NCI-H146 treated with DMSO at 0.1 percent for 48 hours (cell line): ENCODE results near the gene SHOX.
"Not testable (repeated sequence)": the region's sequence is repeated elsewhere in the genome, so short reads cannot be mapped to it uniquely, and the experiment has no call there.

Experiments
- DNase-seq: peaks from one replicate; lab custom pipeline; 2025; ENCODE audit not compliant: unreplicated experiment; lab: John Stamatoyannopoulos, UW

The SHOX gene

DNA sequence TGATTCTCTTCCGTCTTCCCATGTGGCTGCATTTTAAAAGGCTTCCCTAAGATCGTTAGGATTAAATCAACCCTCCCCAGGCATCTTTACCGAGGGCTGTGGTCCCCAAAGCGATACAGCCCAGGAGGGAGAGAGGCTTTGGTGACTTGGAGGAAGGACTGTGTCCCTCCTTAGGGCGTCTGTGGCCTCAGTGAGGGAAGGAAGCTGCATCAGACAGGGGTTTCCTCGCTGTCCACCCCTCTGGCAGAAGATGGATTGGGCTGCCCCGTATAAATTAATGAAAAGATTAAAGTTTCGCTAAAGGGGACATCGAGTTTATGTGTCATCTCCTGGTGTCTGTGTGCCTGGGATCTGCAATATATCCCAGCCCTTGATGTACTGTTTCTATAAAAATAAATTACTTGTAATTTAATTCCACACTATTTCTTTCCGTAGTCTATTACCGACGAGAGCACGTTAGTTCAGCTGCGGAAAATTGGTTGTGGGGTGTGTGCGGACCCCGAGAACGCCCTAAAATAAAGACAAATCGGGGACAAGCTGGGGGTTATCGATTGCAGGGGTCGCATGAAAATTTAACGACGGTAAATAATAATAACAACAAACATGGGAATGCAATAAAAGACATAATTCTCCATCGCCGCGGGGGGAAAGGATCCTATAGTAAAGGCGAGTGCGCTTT is 6.5 kb downstream of the SHOX start:
- DNase-seq: no peak

- no peak for DNase-seq
Measured at GRCh38 chrX:637660-638481, 7.3 kb downstream of the SHOX start.

GRCh38 chrX:638482-639131 is 8.0 kb downstream of the SHOX start:
- DNase-seq: no peak

- no peak for DNase-seq
Measured at GRCh38 chrX:639151-639550, 8.6 kb downstream of the SHOX start.

GRCh38 chrX:640641-641040 is 10.1 kb downstream of the SHOX start:
- no peak for DNase-seq

- no peak for DNase-seq
Measured at GRCh38 chrX:641671-642435, 11.3 kb downstream of the SHOX start.

- no peak for DNase-seq
Measured at GRCh38 chrX:642436-643240, 12.0 kb downstream of the SHOX start.

DNA sequence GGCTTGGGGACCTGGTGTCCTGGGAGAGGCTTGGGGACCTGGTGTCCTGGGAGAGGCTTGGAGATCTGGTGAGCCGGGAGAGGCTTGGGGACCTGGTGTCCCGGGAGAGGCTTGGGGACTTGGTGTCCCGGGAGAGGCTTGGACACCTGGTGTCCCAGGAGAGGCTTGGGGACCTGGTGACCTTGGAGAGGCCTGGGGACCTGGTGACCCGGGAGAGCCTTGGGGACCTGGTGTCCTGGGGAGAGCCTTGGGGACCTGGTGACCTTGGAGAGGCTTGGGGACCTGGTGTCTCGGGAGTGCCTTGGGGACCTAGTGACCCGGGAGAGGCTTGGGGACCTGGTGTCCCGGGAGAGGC is 12.6 kb downstream of the SHOX start:
- DNase-seq: no peak

DNA sequence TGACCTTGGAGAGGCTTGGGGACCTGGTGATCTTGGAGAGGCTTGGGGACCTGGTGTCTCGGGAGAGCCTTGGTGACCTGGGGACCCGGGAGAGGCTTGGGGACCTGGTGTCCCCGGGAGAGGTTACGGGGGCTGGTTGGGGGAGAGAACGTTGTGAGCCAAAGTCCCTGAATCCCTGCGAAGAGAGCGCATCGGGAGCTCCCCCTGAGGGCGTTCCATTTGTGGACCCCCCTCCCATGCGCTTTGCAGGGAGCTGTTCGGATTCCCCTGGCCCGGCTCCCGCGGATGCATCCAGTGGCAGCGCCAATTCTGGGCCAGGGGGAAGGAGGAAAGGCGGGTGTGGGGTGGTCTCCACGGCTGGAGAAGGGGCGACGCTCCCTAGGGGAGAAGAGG is 13.3 kb downstream of the SHOX start:
- DNase-seq: no peak

DNA sequence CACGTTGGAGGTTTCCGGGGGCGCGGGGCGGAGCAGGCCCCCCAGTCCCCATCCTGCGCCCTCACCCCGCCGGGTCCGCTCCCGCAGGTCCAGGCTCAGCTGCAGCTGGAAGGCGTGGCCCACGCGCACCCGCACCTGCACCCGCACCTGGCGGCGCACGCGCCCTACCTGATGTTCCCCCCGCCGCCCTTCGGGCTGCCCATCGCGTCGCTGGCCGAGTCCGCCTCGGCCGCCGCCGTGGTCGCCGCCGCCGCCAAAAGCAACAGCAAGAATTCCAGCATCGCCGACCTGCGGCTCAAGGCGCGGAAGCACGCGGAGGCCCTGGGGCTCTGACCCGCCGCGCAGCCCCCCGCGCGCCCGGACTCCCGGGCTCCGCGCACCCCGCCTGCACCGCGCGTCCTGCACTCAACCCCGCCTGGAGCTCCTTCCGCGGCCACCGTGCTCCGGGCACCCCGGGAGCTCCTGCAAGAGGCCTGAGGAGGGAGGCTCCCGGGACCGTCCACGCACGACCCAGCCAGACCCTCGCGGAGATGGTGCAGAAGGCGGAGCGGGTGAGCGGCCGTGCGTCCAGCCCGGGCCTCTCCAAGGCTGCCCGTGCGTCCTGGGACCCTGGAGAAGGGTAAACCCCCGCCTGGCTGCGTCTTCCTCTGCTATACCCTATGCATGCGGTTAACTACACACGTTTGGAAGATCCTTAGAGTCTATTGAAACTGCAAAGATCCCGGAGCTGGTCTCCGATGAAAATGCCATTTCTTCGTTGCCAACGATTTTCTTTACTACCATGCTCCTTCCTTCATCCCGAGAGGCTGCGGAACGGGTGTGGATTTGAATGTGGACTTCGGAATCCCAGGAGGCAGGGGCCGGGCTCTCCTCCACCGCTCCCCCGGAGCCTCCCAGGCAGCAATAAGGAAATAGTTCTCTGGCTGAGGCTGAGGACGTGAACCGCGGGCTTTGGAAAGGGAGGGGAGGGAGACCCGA is 14.0 kb downstream of the SHOX start:
- no peak for DNase-seq

- no peak for DNase-seq
Measured at GRCh38 chrX:646228-646495, 15.6 kb downstream of the SHOX start.

- DNase-seq: no peak
Measured at GRCh38 chrX:646796-647195, 16.2 kb downstream of the SHOX start.

GRCh38 chrX:649166-649565 is 18.6 kb downstream of the SHOX start:
- DNase-seq: no peak

DNA sequence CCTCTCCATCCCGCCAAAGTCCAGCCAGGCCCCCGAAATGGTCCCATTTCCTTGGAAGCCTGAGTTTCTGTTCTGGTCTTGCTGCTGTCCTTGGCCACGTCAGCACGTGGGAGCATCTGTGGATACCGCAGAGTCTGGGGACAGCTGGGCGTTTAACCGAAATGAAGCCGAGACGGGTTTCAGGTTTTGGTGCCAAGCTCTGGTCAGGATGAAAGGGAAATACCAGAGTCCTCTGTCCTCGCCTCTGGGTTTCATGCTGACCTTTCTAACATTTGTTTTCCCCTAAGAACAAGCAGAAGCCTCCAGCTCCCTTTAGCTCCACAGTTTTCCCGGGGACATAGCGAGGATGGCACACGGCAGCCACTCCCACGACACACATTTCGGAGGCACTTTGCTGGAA is 19.7 kb downstream of the SHOX start:
- no peak for DNase-seq

- no peak for DNase-seq
Measured at GRCh38 chrX:650811-651210, 20.2 kb downstream of the SHOX start.

DNA sequence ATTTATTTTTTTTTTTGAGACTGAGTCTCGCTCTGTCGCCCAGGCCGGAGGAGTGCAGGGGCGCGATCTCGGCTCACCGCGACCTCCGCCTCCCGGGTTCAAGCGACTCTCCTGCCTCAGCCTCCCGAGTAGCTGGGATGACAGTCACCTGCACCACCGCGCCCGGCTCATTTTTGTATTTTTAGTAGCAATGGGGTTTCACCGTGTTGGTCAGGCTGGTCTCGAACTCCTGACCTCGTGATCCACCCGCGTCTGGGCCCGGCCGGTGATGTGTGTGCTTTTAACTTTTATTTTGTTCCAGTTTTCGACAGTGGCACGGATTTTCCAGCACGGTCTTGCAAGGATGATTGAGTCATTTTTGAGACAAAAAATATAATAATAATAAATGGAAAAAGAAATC is 21.3 kb downstream of the SHOX start:
- not testable (repeated sequence) for DNase-seq

DNA sequence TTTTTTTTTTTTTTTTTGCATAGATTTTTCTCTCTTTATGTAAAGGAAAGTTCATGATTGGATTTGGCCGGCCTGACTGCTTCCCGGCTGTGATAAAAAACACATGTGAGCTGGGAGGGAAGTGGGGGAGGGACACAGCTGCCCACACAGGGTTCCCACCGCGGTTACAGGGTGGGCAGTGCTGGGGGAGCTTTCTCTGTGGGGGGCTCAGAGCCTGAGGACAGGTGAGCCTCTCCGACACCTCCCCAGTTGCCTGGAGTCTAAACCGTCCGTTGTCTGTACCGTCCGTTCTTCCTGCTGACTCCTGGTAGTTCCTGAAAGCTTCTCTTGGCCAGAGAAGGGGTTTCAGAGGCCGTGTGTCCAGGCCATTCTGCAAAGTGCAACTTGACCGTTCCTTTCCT is 21.8 kb downstream of the SHOX start:
- DNase-seq: no peak

GRCh38 chrX:653306-653705 is 22.7 kb downstream of the SHOX start:
- DNase-seq: no peak

DNA sequence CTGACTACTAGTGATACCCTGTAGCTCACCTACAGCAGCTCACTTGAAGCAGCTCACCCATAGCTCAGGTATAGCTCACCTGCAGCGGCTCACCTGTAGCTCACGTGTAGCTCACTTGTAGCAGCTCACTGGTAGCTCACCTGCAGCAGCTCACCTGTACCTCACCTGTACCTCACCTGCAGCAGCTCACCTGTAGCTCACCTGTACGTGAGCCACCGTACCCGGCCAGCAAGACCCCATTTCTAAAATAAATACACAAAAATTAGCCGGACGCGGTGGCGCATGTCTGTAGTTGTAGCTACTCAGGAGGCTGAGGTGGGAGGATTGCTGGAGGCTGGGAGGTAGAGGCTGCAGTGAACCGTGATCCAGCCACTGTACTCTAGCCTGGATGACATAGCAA is 30.6 kb downstream of the SHOX start:
- DNase-seq: no peak

GRCh38 chrX:662126-662525 is 31.5 kb downstream of the SHOX start:
- DNase-seq: no peak
